Stomach smooth muscle (tissue), 2 donors: ENCODE measurements around the gene LHFPL2.

Source experiments
- H3K27ac ChIP-seq: one replicate; pipeline ENCODE4 v1.7.0; 2013; ENCODE audit warnings: mild to moderate bottlenecking, low read length, inconsistent platforms
- H3K27me3 ChIP-seq, 2 donors: one replicate each; pipeline ENCODE4 v1.7.0; 2013; ENCODE audit warnings: low read length in 2 of 2; ENCODE audit not compliant: insufficient read depth in 2 of 2, control insufficient read depth in 1 of 2
- H3K36me3 ChIP-seq, 2 donors: one replicate each; pipeline ENCODE4 v1.7.0; 2013; ENCODE audit warnings: low read length in 2 of 2; ENCODE audit not compliant: control insufficient read depth in 2 of 2, insufficient read depth in 2 of 2
- H3K4me1 ChIP-seq: one replicate; pipeline ENCODE4 v1.7.0; 2013; ENCODE audit warnings: low read length; ENCODE audit not compliant: control insufficient read depth, insufficient read depth
- H3K4me3 ChIP-seq, 2 donors: one replicate each; pipeline ENCODE4 v1.7.0; 2013; ENCODE audit warnings: low read length in 2 of 2
- H3K9ac ChIP-seq, 2 donors: one replicate each; pipeline ENCODE4 v1.7.0; 2013; ENCODE audit warnings: low read length in 2 of 2, mild to moderate bottlenecking in 1 of 2
- H3K9me3 ChIP-seq, 2 donors: one replicate each; pipeline ENCODE4 v1.7.0; 2013; ENCODE audit warnings: low read length in 2 of 2; ENCODE audit not compliant: control insufficient read depth in 2 of 2
- donor health status: healthy.
- donor health status: Pancreatic carcinoma.

Gene LHFPL2

DNA sequence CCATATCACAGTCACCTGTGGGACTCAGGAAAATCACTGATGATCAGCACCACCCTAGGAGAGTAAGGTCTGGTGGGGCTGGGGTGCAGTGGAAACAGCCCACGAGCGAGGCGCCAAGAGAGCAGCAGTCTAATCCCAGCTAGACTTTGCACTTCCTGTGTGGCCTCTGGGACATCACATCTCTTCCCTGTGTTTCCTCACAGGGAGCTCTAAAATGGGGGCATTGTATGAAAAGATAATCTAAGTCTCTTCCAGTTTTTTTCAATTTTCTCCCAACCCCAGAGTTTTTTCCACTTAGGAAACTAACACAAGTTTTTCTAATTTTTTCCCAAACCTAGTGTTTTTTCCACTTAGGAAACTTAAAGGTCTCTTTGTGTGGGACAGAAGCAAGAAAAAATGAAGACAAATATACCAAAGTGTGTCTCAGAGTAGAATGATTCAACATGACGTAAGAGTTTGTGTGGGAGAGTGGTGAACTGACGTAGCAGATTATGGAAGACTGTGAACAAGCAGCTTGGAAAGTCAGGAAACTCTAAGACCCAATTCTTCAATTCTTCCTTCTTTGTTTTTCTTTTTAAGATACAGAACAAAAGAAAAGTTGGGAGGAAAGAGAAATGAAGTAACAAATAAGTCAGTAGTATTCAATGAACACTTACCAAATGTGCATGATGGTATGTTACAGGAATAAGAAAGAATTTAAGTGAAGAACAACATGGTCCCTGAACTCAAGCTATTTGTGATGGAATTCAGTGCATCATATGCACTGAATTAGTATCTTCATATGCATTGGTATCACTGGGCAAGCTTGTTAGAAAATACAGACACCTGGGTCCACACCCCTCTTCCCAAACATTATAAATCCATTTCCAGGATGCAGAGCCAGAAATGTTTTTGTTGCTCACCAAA, 51.3 kb downstream of the LHFPL2 start:
- no peaks in the 10 kb centered on the region for H3K9me3 ChIP-seq
- no peaks in the 10 kb centered on the region for H3K27me3 ChIP-seq
- no peak overlapping the region for H3K4me3 ChIP-seq
- no peak overlapping the region for H3K9ac ChIP-seq
- H3K4me1 ChIP-seq = peaks cover 40% of the 10 kb centered on the region
- no peaks in the 10 kb centered on the region for H3K36me3 ChIP-seq
- H3K27ac ChIP-seq = no peak overlapping the region

- Histone ChIP-seq H3K27ac (peak overlapping the region; percentile 81), H3K36me3 (no peaks in the 10 kb centered on the region), H3K4me1 (peaks cover 42% of the 10 kb centered on the region), H3K9me3 (no peaks in the 10 kb centered on the region), H3K4me3 (peak overlapping the region; percentile 24 to 26), H3K9ac (no peak overlapping the region), H3K27me3 (no peaks in the 10 kb centered on the region)
These were observed 53.1 kb downstream of the LHFPL2 start for GRCh38 chr5:78595458-78595921.

- H3K27ac ChIP-seq = peak overlapping the region; percentile 81
- peaks cover 41% of the 10 kb centered on the region for H3K4me1 ChIP-seq
- H3K9me3 ChIP-seq = no peaks in the 10 kb centered on the region
- H3K4me3 ChIP-seq = peak overlapping the region; percentile 24 to 41
- peak overlapping the region; percentile 51 to 58 for H3K9ac ChIP-seq
- H3K27me3 ChIP-seq = no peaks in the 10 kb centered on the region
- H3K36me3 ChIP-seq = no peaks in the 10 kb centered on the region
These were observed 53.7 kb downstream of the LHFPL2 start for GRCh38 chr5:78594610-78595457.

DNA sequence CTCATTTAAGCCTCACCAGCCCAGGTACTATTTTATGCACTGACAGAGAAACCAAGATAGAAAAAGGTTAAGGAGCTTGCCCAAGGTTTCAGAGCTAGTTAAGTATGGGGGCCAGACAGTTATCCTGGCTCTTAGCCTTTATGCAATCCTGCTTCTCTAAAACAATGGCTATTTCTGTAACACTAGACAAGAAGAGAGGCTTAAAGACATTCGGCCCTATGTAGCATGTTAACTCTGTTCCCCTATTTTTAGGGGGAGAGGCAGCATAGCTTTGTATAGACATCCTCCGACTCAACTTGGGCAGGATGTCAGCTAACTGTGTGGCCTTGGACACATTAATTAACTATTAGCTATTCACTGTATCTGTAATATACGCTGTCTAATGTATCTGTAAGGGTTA, 54.6 kb downstream of the LHFPL2 start:
- Histone ChIP-seq H3K4me1 (peaks cover 41% of the 10 kb centered on the region), H3K27ac (peak overlapping the region; percentile 81), H3K4me3 (peak overlapping the region; percentile 21 to 35), H3K9ac (peak overlapping the region; percentile 37 to 51), H3K36me3 (peaks cover 0 to 4% of the 10 kb centered on the region in 2 donors), H3K27me3 (no peaks in the 10 kb centered on the region), H3K9me3 (no peaks in the 10 kb centered on the region)

- H3K4me1 ChIP-seq = peaks cover 41% of the 10 kb centered on the region
- H3K27me3 ChIP-seq = no peaks in the 10 kb centered on the region
- peak overlapping the region; percentile 21 to 35 for H3K4me3 ChIP-seq
- H3K27ac ChIP-seq = peak overlapping the region; percentile 81
- H3K9ac ChIP-seq = peak overlapping the region in 1 of 2 donors; percentile 7
- H3K9me3 ChIP-seq = no peaks in the 10 kb centered on the region
- peaks cover 0 to 4% of the 10 kb centered on the region in 2 donors for H3K36me3 ChIP-seq
These were observed 55.1 kb downstream of the LHFPL2 start for GRCh38 chr5:78593465-78593864.

- Histone ChIP-seq H3K9ac (peak overlapping the region in 1 of 2 donors; percentile 7), H3K9me3 (no peaks in the 10 kb centered on the region), H3K4me3 (peak overlapping the region in 1 of 2 donors; percentile 21), H3K27ac (peak overlapping the region; percentile 81), H3K36me3 (peaks cover 0 to 4% of the 10 kb centered on the region in 2 donors), H3K4me1 (peaks cover 44% of the 10 kb centered on the region), H3K27me3 (no peaks in the 10 kb centered on the region)
These were observed 55.7 kb downstream of the LHFPL2 start for GRCh38 chr5:78592735-78593386.

DNA sequence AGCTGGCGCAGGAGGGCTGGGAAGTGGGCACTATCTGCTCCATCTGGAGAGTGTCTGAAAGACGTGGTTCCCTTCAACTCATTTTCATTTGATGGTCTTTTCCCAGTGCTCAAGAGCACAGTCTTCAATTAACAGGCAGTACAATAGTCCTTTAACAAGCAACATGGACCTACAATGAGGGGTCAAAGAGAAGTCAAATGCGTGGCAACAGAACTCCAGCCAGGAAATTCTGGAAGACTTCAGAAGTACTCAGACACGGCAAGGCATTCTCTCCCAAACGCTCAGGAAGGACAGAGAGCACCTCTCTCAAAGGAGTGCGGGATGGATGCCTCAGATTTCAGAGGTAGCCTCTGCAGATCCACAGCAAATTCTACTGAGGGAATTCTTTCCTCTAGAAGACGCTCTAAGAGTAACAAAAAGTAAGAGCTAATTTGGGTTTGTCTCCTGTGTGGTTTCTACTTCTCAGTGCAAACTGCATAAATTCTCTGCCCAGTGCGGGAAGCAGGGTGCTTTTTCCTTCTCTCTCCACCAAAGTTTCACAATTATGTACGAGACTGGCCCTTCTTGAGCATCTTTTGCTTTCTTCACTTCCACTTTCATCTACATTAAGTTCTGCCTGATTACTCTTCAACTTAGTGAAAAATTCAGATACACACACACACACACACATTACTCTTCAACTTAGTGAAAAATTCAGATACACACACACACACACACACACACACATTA, 56.4 kb downstream of the LHFPL2 start:
- H3K27ac ChIP-seq = peak overlapping the region; percentile 37
- H3K9me3 ChIP-seq = no peaks in the 10 kb centered on the region
- peak overlapping the region; percentile 29 to 44 for H3K4me3 ChIP-seq
- H3K4me1 ChIP-seq = peaks cover 52% of the 10 kb centered on the region
- H3K27me3 ChIP-seq = no peaks in the 10 kb centered on the region
- peak overlapping the region in 1 of 2 donors; percentile 21 for H3K9ac ChIP-seq
- peaks cover 0 to 4% of the 10 kb centered on the region in 2 donors for H3K36me3 ChIP-seq

DNA sequence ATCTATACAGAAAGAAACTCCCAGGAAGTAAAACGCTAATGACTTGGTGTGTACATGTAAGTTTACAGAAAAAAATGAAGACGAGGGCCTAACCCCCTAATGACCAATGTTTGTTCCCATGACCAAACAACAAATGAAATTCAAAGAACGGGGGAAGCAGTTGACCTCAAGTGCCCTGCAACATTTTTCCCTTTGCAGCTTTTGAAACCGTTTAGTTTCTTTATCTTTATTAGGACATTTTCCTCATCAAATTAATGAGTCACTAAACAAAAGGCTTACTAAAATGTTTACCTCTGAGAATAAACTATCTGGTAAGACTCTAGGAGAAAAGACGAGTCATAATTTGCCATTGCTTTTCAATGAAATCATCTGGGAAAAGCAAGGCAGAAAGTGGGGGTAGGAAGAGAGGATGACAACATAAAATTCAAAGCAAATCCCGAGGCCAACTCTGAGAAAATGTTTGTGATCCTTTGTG, 57.4 kb downstream of the LHFPL2 start:
- Histone ChIP-seq H3K9me3 (no peaks in the 10 kb centered on the region), H3K27ac (no peak overlapping the region), H3K4me3 (peak overlapping the region in 1 of 2 donors; percentile 44), H3K27me3 (no peaks in the 10 kb centered on the region), H3K9ac (peak overlapping the region in 1 of 2 donors; percentile 21), H3K36me3 (peaks cover 0 to 4% of the 10 kb centered on the region in 2 donors), H3K4me1 (peaks cover 56% of the 10 kb centered on the region)

DNA sequence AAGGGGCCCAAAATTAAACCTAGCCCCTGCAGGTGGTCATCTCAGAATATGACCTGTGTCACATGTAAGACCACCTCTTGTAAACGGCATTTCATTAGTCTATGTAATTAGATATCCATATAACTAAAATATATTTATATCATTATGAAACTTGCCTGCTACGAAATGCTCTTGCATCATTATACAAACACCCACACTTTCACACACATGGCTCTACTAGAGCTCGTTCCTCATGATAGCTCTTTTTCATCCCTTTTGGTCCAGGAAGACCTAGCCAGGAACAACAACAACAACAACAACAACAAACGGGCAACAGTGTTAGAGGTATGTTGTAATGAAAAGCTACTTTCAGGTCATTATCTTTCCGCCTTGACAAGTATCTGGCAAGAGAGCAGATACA, 58.6 kb downstream of the LHFPL2 start:
- peaks cover 0 to 6% of the 10 kb centered on the region in 2 donors for H3K36me3 ChIP-seq
- no peak overlapping the region for H3K27ac ChIP-seq
- H3K9ac ChIP-seq = no peak overlapping the region
- no peaks in the 10 kb centered on the region for H3K9me3 ChIP-seq
- H3K4me3 ChIP-seq = no peak overlapping the region
- H3K27me3 ChIP-seq = no peaks in the 10 kb centered on the region
- peaks cover 50% of the 10 kb centered on the region for H3K4me1 ChIP-seq
